Endothelial cell of umbilical vein (primary cell): ENCODE data around the gene UBFD1. TPM values are rescaled to one million over a fixed set of nuclear protein-coding genes. Genes with fewer than 3 reads are reported as not detected.

Experiments used
- BruUV-seq: library from RNA; stranded (reverse); fragments of 400-500 nt; replicated peaks from 2 replicates; lab custom pipeline; 2021; lab: Mats Ljungman, UMichigan
- CTCF ChIA-PET: fragments of 300-600, 350-600 bp; sonication (Branson Sonifier 250); formaldehyde crosslinking; loops from one replicate; lab custom pipeline; 2021; ENCODE audit warnings: antibody characterized with exemption, inconsistent platforms; lab: Charles Lee
- POLR2A ChIA-PET: fragments of 300-600, 350-600 bp; sonication (Branson Sonifier 250); formaldehyde crosslinking; loops from one replicate; lab custom pipeline; 2021; ENCODE audit warnings: antibody characterized with exemption, inconsistent platforms; lab: Charles Lee
- DNase-seq: peaks from one replicate; pipeline ENCODE4 v3.0.0-alpha.2; 2011; ENCODE audit warnings: low read depth, low spot score
- FAIRE-seq: peaks from 2 replicates; lab custom pipeline; 2011; peaks lifted over from hg19 to GRCh38; lab: Jason Lieb, UNC
- H2AFZ ChIP-seq: 2 replicates; pipeline ENCODE4 v1.6.0; 2012; ENCODE audit warnings: low read depth, low read length, control low read depth, inconsistent platforms
- H3K27ac ChIP-seq: 2 replicates; pipeline ENCODE4 v1.5.1; 2011; ENCODE audit warnings: low read depth, mild to moderate bottlenecking, control low read depth, low read length, moderate library complexity; ENCODE audit not compliant: insufficient read depth
- H3K27me3 ChIP-seq, 2 experiments: 2 replicates each; pipeline versions ENCODE4 v1.6.0 to v1.6.1; 2011; ENCODE audit warnings: low read length in 2 of 2, mixed read lengths in 1 of 2; ENCODE audit not compliant: control insufficient read depth in 2 of 2, insufficient read depth in 2 of 2
- H3K36me3 ChIP-seq, 2 experiments: 2 replicates in 1 of 2; 3 replicates in 1 of 2; pipeline ENCODE4 v1.5.1; 2011; ENCODE audit warnings: low read length in 2 of 2, mild to moderate bottlenecking in 1 of 2, moderate library complexity in 1 of 2; ENCODE audit not compliant: control insufficient read depth in 2 of 2, insufficient read depth in 2 of 2; ENCODE audit errors: extremely low read depth in 1 of 2
- H3K4me1 ChIP-seq: 3 replicates; pipeline ENCODE4 v1.5.1; 2011; ENCODE audit warnings: mild to moderate bottlenecking, low read length; ENCODE audit not compliant: control insufficient read depth, insufficient read depth; ENCODE audit errors: extremely low read depth
- H3K4me2 ChIP-seq: 2 replicates; pipeline ENCODE4 v1.6.1; 2011; ENCODE audit warnings: low read length, control low read depth, mixed read lengths; ENCODE audit not compliant: insufficient read depth
- H3K4me3 ChIP-seq, 3 experiments: fragments of 200-600 bp in 1 of 3; sonication (generic), shearing (Covaris generic) in 1 of 3; replicated peaks in 1 of 3; 2 replicates each; pipeline ENCODE4 v1.5.1; 2011 to 2016; ENCODE audit warnings: control low read depth in 3 of 3, low read length in 3 of 3, mild to moderate bottlenecking in 2 of 3, inconsistent platforms in 1 of 3, low read depth in 1 of 3, moderate library complexity in 1 of 3; ENCODE audit not compliant: insufficient read depth in 1 of 3
- H3K79me2 ChIP-seq: 2 replicates; pipeline ENCODE4 v1.6.0; 2012; ENCODE audit warnings: low read length, inconsistent platforms; ENCODE audit not compliant: control insufficient read depth, insufficient read depth
- H3K9ac ChIP-seq: replicated peaks from 2 replicates; pipeline ENCODE3; 2011; ENCODE audit warnings: low read length, control low read depth; ENCODE audit not compliant: insufficient read depth; ENCODE audit errors: extremely low read depth
- H3K9me1 ChIP-seq: replicated peaks from 3 replicates; pipeline ENCODE4 v1.6.0; 2011; ENCODE audit warnings: mild to moderate bottlenecking, low read length; ENCODE audit not compliant: control insufficient read depth, insufficient read depth; ENCODE audit errors: extremely low read depth
- H3K9me3 ChIP-seq: replicated peaks from 2 replicates; pipeline ENCODE4 v1.5.1; 2012; ENCODE audit warnings: low read length, inconsistent platforms; ENCODE audit not compliant: control insufficient read depth, insufficient read depth
- H4K20me1 ChIP-seq: replicated peaks from 2 replicates; pipeline ENCODE3; 2011; ENCODE audit warnings: mild to moderate bottlenecking, low read length; ENCODE audit not compliant: control insufficient read depth, insufficient read depth; ENCODE audit errors: extremely low read depth
- CTCF ChIP-seq, 2 donors: IDR thresholded peaks; 1 replicate in 1 of 2; 2 replicates in 1 of 2; pipeline ENCODE4 v1.5.1; 2011; ENCODE audit warnings: low read length in 2 of 2, mild to moderate bottlenecking in 2 of 2, moderate library complexity in 2 of 2, control low read depth in 1 of 2, inconsistent platforms in 1 of 2, low read depth in 1 of 2; ENCODE audit not compliant: insufficient read depth in 1 of 2; ENCODE audit errors: extremely low read depth in 1 of 2
- EZH2 ChIP-seq: IDR thresholded peaks from 2 replicates; pipeline ENCODE4 v1.6.1; 2012; ENCODE audit warnings: borderline replicate concordance, low read depth, mild to moderate bottlenecking, moderate library complexity, low read length, inconsistent platforms; ENCODE audit not compliant: severe bottlenecking
- FOS ChIP-seq: IDR thresholded peaks from 2 replicates; pipeline ENCODE4 v1.6.1; 2011; ENCODE audit warnings: mild to moderate bottlenecking, low read length, moderate library complexity, borderline replicate concordance; ENCODE audit not compliant: insufficient read depth
- GATA2 ChIP-seq: IDR thresholded peaks from 2 replicates; pipeline ENCODE4 v1.7.0; 2011; ENCODE audit warnings: low read depth, mild to moderate bottlenecking, moderate library complexity, mixed read lengths, low read length; ENCODE audit not compliant: insufficient read length, insufficient read depth
- JUN ChIP-seq: IDR thresholded peaks from 2 replicates; pipeline ENCODE4 v1.6.1; 2011; ENCODE audit warnings: borderline replicate concordance, low read depth; ENCODE audit not compliant: insufficient read length, insufficient read depth
- MYC ChIP-seq: IDR thresholded peaks from one replicate; pipeline ENCODE4 v1.6.1; 2011; ENCODE audit warnings: mild to moderate bottlenecking, low read depth, low read length
- POLR2A ChIP-seq: IDR thresholded peaks from 2 replicates; pipeline ENCODE4 v1.6.1; 2012; ENCODE audit warnings: low read depth, mild to moderate bottlenecking, control low read depth, low read length
- POLR2AphosphoS5 ChIP-seq: IDR thresholded peaks from 2 replicates; pipeline ENCODE4 v1.6.1; 2012; ENCODE audit warnings: low read depth, mild to moderate bottlenecking, control low read depth, low read length, moderate library complexity; ENCODE audit not compliant: insufficient read depth
- dilution Hi-C: fragments of 300-500 bp; cut with MboI; formaldehyde crosslinking; loops from one replicate; pipeline ENCODE4 v1.15.0; 2019; ENCODE audit warnings: low sequenced_read_pairs; ENCODE audit not compliant: extremely low pct_ligation_motif_present
- intact Hi-C: fragments of 100-400 bp; cut with micrococcal nuclease; formaldehyde crosslinking; loops from one replicate; pipeline ENCODE4 v1.10.0; 2022
- polyA plus RNA-seq, 4 experiments: library from polyadenylated mRNA; depleted of rRNA in 3 of 4; stranded (reverse) in 3 of 4; unstranded in 1 of 4; fragments of >200 nt; gene quantifications; 2 replicates each; pipeline versions ENCODE4 v1.2.1 to v1.2.3, GENCODE V29; 2011 to 2012; ENCODE audit warnings: missing spikeins in 1 of 4
- total RNA-seq: library from RNA; stranded (reverse); gene quantifications from 2 replicates; pipeline ENCODE4 v1.2.3, GENCODE V29; 2021
- TF ChIP-seq, protein P1 (sequence below): IDR thresholded peaks from 2 replicates; pipeline ENCODE4 v1.6.1; 2011; ENCODE audit not compliant: insufficient read depth, insufficient read length

The UBFD1 gene
- total and polyA plus RNA-seq, 2 donors (not counting 3 experiments of a cell fraction or from before 2014, with no cell fraction given), result 50.0 to 69.9 TPM

DNA sequence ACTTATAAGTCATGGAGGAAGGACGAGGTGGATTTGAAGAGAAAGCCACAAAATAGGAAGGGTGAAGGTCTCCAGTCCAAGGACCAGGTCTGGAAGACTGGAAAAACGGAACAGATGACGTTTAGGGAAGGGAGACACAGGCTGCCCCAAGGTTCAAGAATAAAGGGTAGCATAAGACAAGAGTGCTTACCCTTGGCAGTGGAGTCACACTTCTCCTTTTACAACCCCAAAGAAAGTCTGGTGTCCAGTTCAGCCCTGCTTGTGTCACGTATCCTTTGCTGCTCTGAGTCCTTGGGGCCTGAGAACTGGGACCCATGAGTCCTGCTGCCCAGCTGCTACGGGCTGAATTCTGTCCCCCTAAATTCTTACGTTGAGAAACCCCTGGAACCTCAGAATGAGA, 34.2 kb upstream of the UBFD1 start:
- no peaks in the 10 kb centered on the region for H3K9me3 ChIP-seq
- no peaks in the 10 kb centered on the region for H3K79me2 ChIP-seq
- no TSS peak for BruUV-seq
- peaks cover 0 to 10% of the 10 kb centered on the region in 2 experiments for H3K36me3 ChIP-seq
- intact Hi-C loops, result no loop called here
- CTCF ChIA-PET, result no interaction called here
- H3K27me3 ChIP-seq, result no peaks in the 10 kb centered on the region
- H3K4me2 ChIP-seq, result no peak overlapping the region
- FAIRE-seq (no peak), DNase-seq (no peak)
- no peak overlapping the region for H3K4me3 ChIP-seq
- POLR2A ChIA-PET, result no interaction called here
- H2AFZ ChIP-seq, result no peak overlapping the region
- TF ChIP-seq CTCF (IDR thresholded peaks at IDR 0.05; ENCODE audit: extremely low read depth in 1 of 2, insufficient read depth in 1 of 2, low read depth in 1 of 2, low read length in 2 of 2), result no peak
- no peak for TF ChIP-seq MYC
- TF ChIP-seq POLR2A, result no peak
- TF ChIP-seq, protein P1, sequence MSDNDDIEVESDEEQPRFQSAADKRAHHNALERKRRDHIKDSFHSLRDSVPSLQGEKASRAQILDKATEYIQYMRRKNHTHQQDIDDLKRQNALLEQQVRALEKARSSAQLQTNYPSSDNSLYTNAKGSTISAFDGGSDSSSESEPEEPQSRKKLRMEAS, result no peak
- no peak for TF ChIP-seq POLR2AphosphoS5
- no peak for TF ChIP-seq GATA2
- no peak for TF ChIP-seq EZH2
- no peak for TF ChIP-seq FOS
- no peak for TF ChIP-seq JUN
- H3K9me1 ChIP-seq, result no peaks in the 10 kb centered on the region
- dilution Hi-C loops, result no loop called here
- no peak overlapping the region for H3K27ac ChIP-seq
- H3K9ac ChIP-seq, result no peak overlapping the region
- H4K20me1 ChIP-seq, result no peaks in the 10 kb centered on the region
- peaks cover 8% of the 10 kb centered on the region for H3K4me1 ChIP-seq
